Measurements from ENCODE around the gene IGFBPL1.

DNA sequence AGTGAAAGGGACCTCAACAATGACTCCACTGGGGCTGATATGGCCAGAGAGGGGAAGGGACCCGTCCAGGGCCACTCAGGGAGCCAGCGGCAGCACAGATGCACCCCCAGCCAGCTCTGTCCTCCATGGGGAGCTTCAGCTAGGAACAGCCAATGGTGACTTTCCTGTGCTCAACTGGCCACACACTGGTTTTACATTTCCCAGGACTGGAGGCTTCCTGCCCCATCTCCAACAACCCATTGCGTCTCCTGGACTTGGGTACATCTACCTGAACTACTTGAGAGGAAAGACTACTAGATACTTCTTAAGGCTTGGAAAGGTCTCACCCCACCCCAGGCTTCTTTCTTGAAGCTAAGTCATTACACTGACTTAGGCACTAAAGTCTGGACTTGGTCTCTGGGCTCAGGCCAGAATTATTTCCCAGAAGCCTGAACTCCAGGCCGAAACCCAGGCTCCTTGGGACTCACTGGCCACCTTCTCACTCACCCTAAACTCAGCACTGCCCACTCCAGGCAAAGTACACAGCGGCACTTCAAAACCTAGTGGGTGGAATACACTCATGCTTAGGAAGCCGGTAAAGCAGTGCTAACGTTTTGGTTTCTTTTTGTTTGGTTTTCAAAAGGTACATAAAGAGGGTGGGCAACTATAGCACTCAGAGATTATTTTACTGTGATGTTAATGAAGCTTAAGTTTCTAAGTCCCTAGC is 1.5 kb downstream of the IGFBPL1 start:
- TF ChIP-seq, protein P1, sequence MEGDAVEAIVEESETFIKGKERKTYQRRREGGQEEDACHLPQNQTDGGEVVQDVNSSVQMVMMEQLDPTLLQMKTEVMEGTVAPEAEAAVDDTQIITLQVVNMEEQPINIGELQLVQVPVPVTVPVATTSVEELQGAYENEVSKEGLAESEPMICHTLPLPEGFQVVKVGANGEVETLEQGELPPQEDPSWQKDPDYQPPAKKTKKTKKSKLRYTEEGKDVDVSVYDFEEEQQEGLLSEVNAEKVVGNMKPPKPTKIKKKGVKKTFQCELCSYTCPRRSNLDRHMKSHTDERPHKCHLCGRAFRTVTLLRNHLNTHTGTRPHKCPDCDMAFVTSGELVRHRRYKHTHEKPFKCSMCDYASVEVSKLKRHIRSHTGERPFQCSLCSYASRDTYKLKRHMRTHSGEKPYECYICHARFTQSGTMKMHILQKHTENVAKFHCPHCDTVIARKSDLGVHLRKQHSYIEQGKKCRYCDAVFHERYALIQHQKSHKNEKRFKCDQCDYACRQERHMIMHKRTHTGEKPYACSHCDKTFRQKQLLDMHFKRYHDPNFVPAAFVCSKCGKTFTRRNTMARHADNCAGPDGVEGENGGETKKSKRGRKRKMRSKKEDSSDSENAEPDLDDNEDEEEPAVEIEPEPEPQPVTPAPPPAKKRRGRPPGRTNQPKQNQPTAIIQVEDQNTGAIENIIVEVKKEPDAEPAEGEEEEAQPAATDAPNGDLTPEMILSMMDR (IDR thresholded peaks at IDR 0.05): no peak
- TF ChIP-seq EZH2 (IDR thresholded peaks at IDR 0.05): no peak
- no peak for TF ChIP-seq EZH2phosphoT487 (IDR thresholded peaks at IDR 0.05)

Measured in neural progenitor cell (in vitro differentiated cells).